ENCODE data around the gene CCDC158. TPM values are rescaled to one million over a fixed set of nuclear protein-coding genes. Genes with fewer than 3 reads are reported as not detected.

The CCDC158 gene
- total and polyA plus RNA-seq, 2 of the 8 experiments (the other 6 are each of a cell fraction or from before 2014, with no cell fraction given), result not detected

DNA sequence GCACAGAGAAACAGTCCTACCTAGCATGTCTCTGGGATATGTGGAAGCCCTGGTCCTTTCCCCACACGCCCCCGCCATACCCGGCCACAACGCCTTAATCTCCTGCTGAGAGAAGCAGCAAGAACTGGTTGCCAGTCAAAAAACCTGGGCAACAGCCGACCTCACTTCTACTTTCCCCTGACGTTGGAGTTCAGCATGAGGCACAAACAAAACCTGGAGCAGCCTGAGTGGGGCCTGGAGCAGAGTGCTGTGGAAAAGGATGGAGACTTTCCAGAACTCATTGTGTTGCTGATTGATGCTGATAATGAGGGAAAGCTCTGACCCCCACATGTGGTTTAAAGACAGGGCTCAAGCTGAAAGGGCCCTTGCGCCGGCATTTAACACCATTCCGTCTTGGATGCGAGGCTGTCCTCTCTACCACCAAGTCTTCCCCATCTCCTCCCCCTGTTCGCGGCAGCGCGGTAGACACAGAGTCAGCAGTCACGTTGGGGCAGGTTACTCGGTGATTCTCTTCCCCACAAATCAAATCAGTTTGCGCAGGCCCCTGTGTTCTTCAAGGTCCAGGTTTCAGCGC is 666 bp downstream of the CCDC158 start:
- H3K18ac ChIP-seq (ENCODE audit: extremely low read depth, low read length), result no peak overlapping the region
- H3K14ac ChIP-seq (ENCODE audit: insufficient read length), result no peak overlapping the region
- no peak overlapping the region for H3K9ac ChIP-seq (replicated peaks in 1 of 4; ENCODE audit: extremely low read depth in 1 of 4, low read depth in 3 of 4, low read length in 3 of 4)
- H3K4me1 ChIP-seq (replicated peaks in 1 of 4; ENCODE audit: control insufficient read depth in 3 of 4, insufficient read depth in 4 of 4, low read length in 3 of 4), result peaks cover 0 to 3% (median 0%) of the 10 kb centered on the region in 4 experiments; a peak in 2 of 7 replicates
- H3K4ac ChIP-seq (replicated peaks; ENCODE audit: insufficient read length, low read depth, low read length), result no peak overlapping the region
- H2BK5ac ChIP-seq (ENCODE audit: low read depth, low read length), result no peak overlapping the region
- H4K5ac ChIP-seq (ENCODE audit: insufficient read length, low read depth, low read length), result no peak overlapping the region
- H3K79me2 ChIP-seq (ENCODE audit: control insufficient read depth in 1 of 2, insufficient read depth in 2 of 2, low read length in 2 of 2), result no peaks in the 10 kb centered on the region
- WGBS, 2 experiments (ENCODE audit: extremely low coverage in 1 of 2, insufficient coverage in 1 of 2, insufficient read length in 1 of 2, insufficient replicate concordance in 2 of 2, low coverage in 1 of 2, low lambda C conversion rate in 2 of 2, missing lambda C conversion rate in 1 of 2), result 86% methylated on average over 18 of the region's 18 CpGs; no CpG with 5 or more reads in 1 of the 2 experiments
- H3K56ac ChIP-seq (replicated peaks; ENCODE audit: insufficient read length, low read depth, low read length), result no peak overlapping the region
- no peak for DNase-seq (ENCODE audit: low read depth in 1 of 2, low spot score in 2 of 2)
- H3K23me2 ChIP-seq (ENCODE audit: low read depth, low read length), result no peaks in the 10 kb centered on the region; the same call in 1 of the 2 replicates
- H4K8ac ChIP-seq (ENCODE audit: extremely low read depth, insufficient read depth, low read length), result no peak overlapping the region
- H2AFZ ChIP-seq (ENCODE audit: low read length), result peak overlapping the region; percentile 89
- H4K91ac ChIP-seq (replicated peaks; ENCODE audit: insufficient read length, low read length), result no peak overlapping the region
- H3K36me3 ChIP-seq (ENCODE audit: control insufficient read depth in 2 of 4, insufficient read depth in 4 of 4, low read length in 3 of 4), result peaks cover 0 to 7% (median 0%) of the 10 kb centered on the region in 4 experiments; a peak in 1 of 8 replicates
- ChIA-PET POLR2A (ENCODE audit: partially characterized antibody) (no interaction called here), CTCF (ENCODE audit: partially characterized antibody) (interaction anchor here (0.9 kb wide), 1 partner anchor 206 kb away, joined by 3 read pairs; no protein-coding TSS in a partner anchor)
- no peak overlapping the region for H3K4me3 ChIP-seq (ENCODE audit: extremely low read depth in 1 of 4, insufficient read depth in 2 of 4, low read depth in 3 of 4, low read length in 4 of 4)
- no peak overlapping the region for H3K27ac ChIP-seq (ENCODE audit: low read depth, low read length)
- no peak for FAIRE-seq
- no peak overlapping the region for H3K23ac ChIP-seq (ENCODE audit: insufficient read length)
- no peak overlapping the region for H2BK15ac ChIP-seq (ENCODE audit: low read length)
- H3K4me2 ChIP-seq (ENCODE audit: insufficient read depth in 1 of 2, low read depth in 2 of 2, low read length in 2 of 2), result no peak overlapping the region
- peaks cover 3 to 18% of the 10 kb centered on the region in 2 experiments; a peak in 3 of 4 replicates for H3K9me3 ChIP-seq (ENCODE audit: insufficient read depth in 2 of 2, low read depth in 1 of 2, low read length in 1 of 2)
- H2AK5ac ChIP-seq (ENCODE audit: low read depth, low read length), result no peak overlapping the region
- H2BK120ac ChIP-seq (replicated peaks; ENCODE audit: low read depth, low read length), result no peak overlapping the region
- H3K79me1 ChIP-seq (ENCODE audit: low read depth, low read length), result no peaks in the 10 kb centered on the region
- H3K27me3 ChIP-seq (replicated peaks in 1 of 4; ENCODE audit: control insufficient read depth in 3 of 4, extremely low read depth in 1 of 4, insufficient read depth in 3 of 4, low read length in 3 of 4), result no peaks in the 10 kb centered on the region
- H4K20me1 ChIP-seq (replicated peaks in 1 of 2; ENCODE audit: control insufficient read depth in 1 of 2, insufficient read depth in 2 of 2, low read length in 2 of 2), result no peaks in the 10 kb centered on the region
- no peak for TF ChIP-seq CHD2 (IDR thresholded peaks at IDR 0.05; ENCODE audit: low read length)
- no peak for TF ChIP-seq SIX5 (IDR thresholded peaks at IDR 0.05; ENCODE audit: low read depth, low read length)
- no peak for TF ChIP-seq TAF1 (IDR thresholded peaks at IDR 0.05; ENCODE audit: low read depth, low read length)
- TF ChIP-seq, protein P1, sequence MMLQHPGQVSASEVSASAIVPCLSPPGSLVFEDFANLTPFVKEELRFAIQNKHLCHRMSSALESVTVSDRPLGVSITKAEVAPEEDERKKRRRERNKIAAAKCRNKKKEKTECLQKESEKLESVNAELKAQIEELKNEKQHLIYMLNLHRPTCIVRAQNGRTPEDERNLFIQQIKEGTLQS (IDR thresholded peaks at IDR 0.05; ENCODE audit: insufficient read depth, low read depth, low read length), result no peak
- no peak for TF ChIP-seq CREB1 (IDR thresholded peaks at IDR 0.05)
- no peak for TF ChIP-seq CTBP2 (IDR thresholded peaks at IDR 0.05; ENCODE audit: borderline replicate concordance, insufficient read depth, insufficient read length, low read length)
- TF ChIP-seq CBX5 (IDR thresholded peaks at IDR 0.05; ENCODE audit: low read depth, low read length), result no peak
- no peak for TF ChIP-seq YY1 (IDR thresholded peaks at IDR 0.05; ENCODE audit: low read depth, low read length)
- no peak for TF ChIP-seq ZNF274 (IDR thresholded peaks at IDR 0.05; ENCODE audit: borderline replicate concordance, extremely low read depth, low read length)
- TF ChIP-seq, protein P2, sequence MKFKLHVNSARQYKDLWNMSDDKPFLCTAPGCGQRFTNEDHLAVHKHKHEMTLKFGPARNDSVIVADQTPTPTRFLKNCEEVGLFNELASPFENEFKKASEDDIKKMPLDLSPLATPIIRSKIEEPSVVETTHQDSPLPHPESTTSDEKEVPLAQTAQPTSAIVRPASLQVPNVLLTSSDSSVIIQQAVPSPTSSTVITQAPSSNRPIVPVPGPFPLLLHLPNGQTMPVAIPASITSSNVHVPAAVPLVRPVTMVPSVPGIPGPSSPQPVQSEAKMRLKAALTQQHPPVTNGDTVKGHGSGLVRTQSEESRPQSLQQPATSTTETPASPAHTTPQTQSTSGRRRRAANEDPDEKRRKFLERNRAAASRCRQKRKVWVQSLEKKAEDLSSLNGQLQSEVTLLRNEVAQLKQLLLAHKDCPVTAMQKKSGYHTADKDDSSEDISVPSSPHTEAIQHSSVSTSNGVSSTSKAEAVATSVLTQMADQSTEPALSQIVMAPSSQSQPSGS (IDR thresholded peaks at IDR 0.05; ENCODE audit: low read length), result no peak
- no peak for TF ChIP-seq JUND (IDR thresholded peaks at IDR 0.05; ENCODE audit: low read length)
- no peak for TF ChIP-seq SIN3A (conservative IDR thresholded peaks at IDR 0.05 in 1 of 2, IDR thresholded peaks at IDR 0.05 in 1 of 2; ENCODE audit: low read depth in 1 of 2, low read length in 2 of 2)
- H2BK12ac ChIP-seq (ENCODE audit: low read depth, low read length), result no peak overlapping the region
- no peak overlapping the region for H2BK20ac ChIP-seq (ENCODE audit: low read length)

Measured in H1 (cell line).